Measurements from ENCODE around the gene LPCAT3. TPM values are rescaled to one million over a fixed set of nuclear protein-coding genes. Genes with fewer than 3 reads are reported as not detected.

Gene LPCAT3
- total RNA-seq, 1 donor from 2014 or later: 42.0 TPM

GRCh38 chr12:6959805-6960592 is 58.3 kb downstream of the LPCAT3 start:
- no peaks in the 10 kb centered on the region for H3K36me3 ChIP-seq
- no peaks in the 10 kb centered on the region for H3K9me3 ChIP-seq
- DNase-seq (ENCODE audit: extremely low spot score in 2 of 2): no peak
- peak overlapping the region; percentile 1 for H3K27ac ChIP-seq
- no peaks in the 10 kb centered on the region for H3K27me3 ChIP-seq
- intact Hi-C loops (cut with DNase I): no loop called here
- peaks cover 28% of the 10 kb centered on the region for H3K4me1 ChIP-seq
- TF ChIP-seq POLR2A (IDR thresholded peaks at IDR 0.05): no peak
- no peak for TF ChIP-seq POLR2AphosphoS5 (IDR thresholded peaks at IDR 0.05; ENCODE audit: insufficient read depth in 1 of 2, low read depth in 1 of 2)
- TF ChIP-seq CTCF (IDR thresholded peaks at IDR 0.05): no peak
- no peak overlapping the region for H3K4me3 ChIP-seq

DNA sequence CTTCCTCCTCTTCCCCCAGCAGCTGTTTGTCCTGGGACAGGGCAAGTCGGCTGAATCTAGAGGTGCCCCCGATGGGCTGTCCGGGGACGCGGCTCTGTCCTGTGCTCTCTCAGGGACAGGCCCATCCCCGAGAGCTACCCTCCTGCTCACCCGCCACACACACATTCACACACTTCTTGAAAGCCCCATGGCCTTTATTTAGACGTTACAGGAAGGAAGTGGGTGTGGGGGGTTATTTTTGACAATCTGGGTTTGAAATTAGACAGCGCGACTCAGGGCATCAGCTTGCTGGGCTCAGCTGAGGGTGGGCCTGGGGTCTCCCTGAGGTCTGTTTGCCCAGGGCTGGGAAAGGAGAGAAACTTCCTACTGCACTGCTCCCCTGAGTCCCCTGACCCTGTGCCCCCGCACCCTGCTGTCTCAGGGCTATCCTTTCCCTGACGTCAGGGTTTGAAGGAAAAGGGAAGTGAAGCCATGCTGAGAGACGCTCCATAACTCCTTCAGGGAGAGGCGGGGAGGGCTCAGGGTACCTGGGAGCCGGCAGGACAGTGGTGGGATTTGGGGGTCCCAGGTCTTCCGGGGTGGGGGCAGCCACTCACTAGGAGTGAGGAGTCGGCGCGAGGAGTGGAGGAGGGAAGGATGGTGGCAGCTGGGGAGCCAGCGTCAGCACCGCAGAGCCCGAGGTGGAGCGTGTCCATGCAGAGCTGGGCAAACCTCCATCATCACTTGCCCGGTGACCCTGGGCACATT is 59.0 kb downstream of the LPCAT3 start:
- H3K4me1 ChIP-seq: peaks cover 27% of the 10 kb centered on the region
- no peaks in the 10 kb centered on the region for H3K9me3 ChIP-seq
- H3K36me3 ChIP-seq: no peaks in the 10 kb centered on the region
- H3K4me3 ChIP-seq: no peak overlapping the region
- DNase-seq (ENCODE audit: extremely low spot score in 2 of 2): no peak
- intact Hi-C loops (cut with DNase I): no loop called here
- H3K27me3 ChIP-seq: no peaks in the 10 kb centered on the region
- H3K27ac ChIP-seq: peak overlapping the region; percentile 46
- TF ChIP-seq POLR2A (IDR thresholded peaks at IDR 0.05) (no peak), CTCF (IDR thresholded peaks at IDR 0.05) (no peak), POLR2AphosphoS5 (IDR thresholded peaks at IDR 0.05; ENCODE audit: insufficient read depth in 1 of 2, low read depth in 1 of 2) (no peak)

DNA sequence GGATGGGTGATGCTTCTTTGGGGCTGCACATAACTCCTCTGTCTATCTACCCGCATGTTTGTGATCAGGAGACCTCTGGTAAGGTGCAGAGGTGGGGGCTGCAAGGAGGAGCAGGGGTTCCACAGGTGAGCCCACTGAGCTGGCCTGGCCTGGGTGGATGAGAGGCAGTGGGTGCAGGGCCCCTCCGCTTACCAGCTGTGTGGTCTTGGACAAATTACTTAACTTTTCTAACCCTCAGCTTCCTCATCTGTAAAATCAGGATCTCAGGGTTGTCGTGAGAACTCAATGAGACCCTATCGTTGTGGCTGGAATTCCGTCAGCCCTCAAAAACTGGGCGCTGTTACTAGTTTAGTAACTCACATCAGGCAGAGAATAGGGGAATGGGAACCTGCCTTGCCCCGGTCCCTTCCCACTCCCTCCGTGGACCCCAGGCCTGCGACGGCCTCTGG is 59.6 kb downstream of the LPCAT3 start:
- Histone ChIP-seq H3K9me3 (no peaks in the 10 kb centered on the region), H3K4me3 (no peak overlapping the region), H3K27ac (peak overlapping the region; percentile 46), H3K36me3 (no peaks in the 10 kb centered on the region), H3K27me3 (no peaks in the 10 kb centered on the region), H3K4me1 (peaks cover 31% of the 10 kb centered on the region)
- no peak for TF ChIP-seq POLR2A (IDR thresholded peaks at IDR 0.05)
- no peak for TF ChIP-seq POLR2AphosphoS5 (IDR thresholded peaks at IDR 0.05; ENCODE audit: insufficient read depth in 1 of 2, low read depth in 1 of 2)
- TF ChIP-seq CTCF (IDR thresholded peaks at IDR 0.05): no peak
- DNase-seq (ENCODE audit: extremely low spot score in 2 of 2): no peak
- intact Hi-C loops (cut with DNase I): no loop called here

DNA sequence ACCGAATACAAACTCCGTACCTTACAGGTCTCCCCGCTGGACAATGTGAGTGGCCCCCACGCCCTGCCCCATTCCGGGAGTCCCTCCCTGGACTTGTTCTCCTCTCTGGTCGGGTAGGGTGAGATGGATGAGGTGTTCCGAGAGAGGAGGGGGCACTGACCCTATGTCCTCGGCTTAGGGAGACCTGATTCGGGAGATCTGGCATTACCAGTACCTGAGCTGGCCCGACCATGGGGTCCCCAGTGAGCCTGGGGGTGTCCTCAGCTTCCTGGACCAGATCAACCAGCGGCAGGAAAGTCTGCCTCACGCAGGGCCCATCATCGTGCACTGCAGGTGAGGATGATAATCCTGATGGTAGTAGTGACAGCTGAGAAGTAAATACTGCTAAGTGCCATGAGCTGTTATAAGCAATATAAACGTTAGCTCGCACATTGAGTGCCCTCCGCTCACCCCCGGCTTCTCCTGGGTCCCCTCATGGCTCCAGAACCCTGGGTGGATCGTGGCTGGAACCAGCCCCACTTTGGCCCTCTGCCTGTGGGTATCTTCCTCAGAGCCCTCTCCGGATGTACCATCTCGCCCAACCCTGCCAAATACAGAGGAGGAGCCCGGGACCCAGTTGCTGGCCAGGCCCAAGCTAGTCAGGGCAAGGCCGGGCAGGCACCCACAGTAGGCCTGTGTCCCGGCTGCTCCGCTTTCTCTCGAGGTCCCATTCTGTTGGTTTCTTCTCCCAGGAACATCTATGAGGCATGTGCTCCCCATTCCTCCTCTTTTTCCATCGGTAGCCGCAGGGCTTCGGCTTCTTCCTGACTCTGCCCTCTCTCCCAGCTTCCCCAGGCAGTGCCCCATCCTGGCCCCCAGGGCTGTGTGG is 60.3 kb downstream of the LPCAT3 start:
- Histone ChIP-seq H3K4me1 (peaks cover 31% of the 10 kb centered on the region), H3K27ac (peak overlapping the region; percentile 46), H3K27me3 (no peaks in the 10 kb centered on the region), H3K36me3 (no peaks in the 10 kb centered on the region), H3K4me3 (no peak overlapping the region), H3K9me3 (no peaks in the 10 kb centered on the region)
- no peak for DNase-seq (ENCODE audit: extremely low spot score in 2 of 2)
- TF ChIP-seq POLR2AphosphoS5 (IDR thresholded peaks at IDR 0.05; ENCODE audit: insufficient read depth in 1 of 2, low read depth in 1 of 2): no peak
- TF ChIP-seq POLR2A (IDR thresholded peaks at IDR 0.05): no peak
- TF ChIP-seq CTCF (IDR thresholded peaks at IDR 0.05): no peak
- intact Hi-C loops (cut with DNase I): no loop called here
